Measurements from ENCODE around the gene XPNPEP1. TPM values are rescaled to one million over a fixed set of nuclear protein-coding genes. Genes with fewer than 3 reads are reported as not detected.

XPNPEP1 gene
- 10 to 100 TPM; 83.2 to 87.3 TPM for total RNA-seq

GRCh38 chr10:109922976-109923921 lies at the start of gene XPNPEP1:
TSS of gene XPNPEP1 (minus strand) at chr10:109923511. CDS start at chr10:109923433, 78 bp downstream.
- Mint-ChIP-seq H3K27ac (peak within 1 kb of the TSS; percentile 93), H3K36me3 (ENCODE audit: low read depth) (peaks cover 35% of the 10 kb centered on the region), H3K4me1 (peaks cover 54% of the 10 kb centered on the region), H3K9me3 (no peaks in the 10 kb centered on the region), H3K4me3 (peak within 1 kb of the TSS; percentile 91), H3K27me3 (peaks cover 7% of the 10 kb centered on the region)
- DNase-seq: peak; percentile 82
- CTCF ChIA-PET: interaction anchor here (0.7 to 1.1 kb wide), 3 partner anchors 12 to 40 kb away, joined by 3 read pairs; no protein-coding TSS in a partner anchor
- POLR2A ChIA-PET: interaction anchor here (1.5 kb wide), 1 partner anchor 11 kb away, joined by 6 read pairs; no protein-coding TSS in a partner anchor

- Mint-ChIP-seq H3K27me3 (peaks cover 8% of the 10 kb centered on the region), H3K4me3 (no peak overlapping the region), H3K27ac (no peak overlapping the region), H3K9me3 (no peaks in the 10 kb centered on the region), H3K36me3 (ENCODE audit: low read depth) (no peaks in the 10 kb centered on the region), H3K4me1 (peaks cover 2% of the 10 kb centered on the region)
- ChIA-PET CTCF (interaction anchor here (2.0 kb wide), 1 partner anchor 89 kb away, joined by 5 read pairs; no protein-coding TSS in a partner anchor), POLR2A (no interaction called here)
- no peak for DNase-seq
Measured at GRCh38 chr10:109972372-109973001, 49.2 kb upstream of the XPNPEP1 start.

- H3K4me1 Mint-ChIP-seq: peaks cover 2% of the 10 kb centered on the region
- H3K27ac Mint-ChIP-seq: no peak overlapping the region
- peaks cover 8% of the 10 kb centered on the region for H3K27me3 Mint-ChIP-seq
- ChIA-PET POLR2A (no interaction called here), CTCF (interaction anchor here (2.0 kb wide), 1 partner anchor 88 kb away, joined by 5 read pairs; no protein-coding TSS in a partner anchor)
- no peaks in the 10 kb centered on the region for H3K9me3 Mint-ChIP-seq
- DNase-seq: no peak
- no peaks in the 10 kb centered on the region for H3K36me3 Mint-ChIP-seq (ENCODE audit: low read depth)
- H3K4me3 Mint-ChIP-seq: no peak overlapping the region
Measured at GRCh38 chr10:109971634-109972033, 48.3 kb upstream of the XPNPEP1 start.

GRCh38 chr10:109969760-109970346 lies 46.5 kb upstream of the XPNPEP1 start:
- ChIA-PET POLR2A (no interaction called here), CTCF (interaction anchor here (2.9 kb wide), 1 partner anchor 13 kb away, joined by 10 read pairs; no protein-coding TSS in a partner anchor)
- no peaks in the 10 kb centered on the region for H3K36me3 Mint-ChIP-seq (ENCODE audit: low read depth)
- no peaks in the 10 kb centered on the region for H3K9me3 Mint-ChIP-seq
- H3K4me1 Mint-ChIP-seq: no peaks in the 10 kb centered on the region
- H3K27ac Mint-ChIP-seq: no peak overlapping the region
- no peak for DNase-seq
- no peak overlapping the region for H3K4me3 Mint-ChIP-seq
- peaks cover 8% of the 10 kb centered on the region for H3K27me3 Mint-ChIP-seq

- Mint-ChIP-seq H3K27ac (no peak overlapping the region), H3K4me1 (no peaks in the 10 kb centered on the region), H3K27me3 (peaks cover 8% of the 10 kb centered on the region), H3K36me3 (ENCODE audit: low read depth) (no peaks in the 10 kb centered on the region), H3K4me3 (no peak overlapping the region), H3K9me3 (no peaks in the 10 kb centered on the region)
- ChIA-PET CTCF (interaction anchor here (0.6 to 2.9 kb wide), 3 partner anchors 12 to 203 kb away, joined by 3 to 10 read pairs (median 3); no protein-coding TSS in a partner anchor), POLR2A (no interaction called here)
- no peak for DNase-seq
Measured at GRCh38 chr10:109968953-109969759, 45.8 kb upstream of the XPNPEP1 start.

- ChIA-PET CTCF (interaction anchor here (0.7 to 2.9 kb wide), 5 partner anchors 10 to 18 kb away, joined by 3 to 10 read pairs (median 3); no protein-coding TSS in a partner anchor), POLR2A (no interaction called here)
- Mint-ChIP-seq H3K4me1 (no peaks in the 10 kb centered on the region), H3K27ac (no peak overlapping the region), H3K27me3 (peaks cover 4% of the 10 kb centered on the region), H3K36me3 (ENCODE audit: low read depth) (no peaks in the 10 kb centered on the region), H3K4me3 (no peak overlapping the region), H3K9me3 (no peaks in the 10 kb centered on the region)
- DNase-seq: no peak
Measured at GRCh38 chr10:109967739-109968088, 44.4 kb upstream of the XPNPEP1 start.

- CTCF ChIA-PET: interaction anchor here (0.7 to 1.5 kb wide), 4 partner anchors 11 to 18 kb away, joined by 3 to 7 read pairs (median 3); no protein-coding TSS in a partner anchor
- POLR2A ChIA-PET: no interaction called here
- Mint-ChIP-seq H3K4me3 (no peak overlapping the region), H3K27me3 (no peaks in the 10 kb centered on the region), H3K9me3 (no peaks in the 10 kb centered on the region), H3K36me3 (ENCODE audit: low read depth) (no peaks in the 10 kb centered on the region), H3K27ac (no peak overlapping the region), H3K4me1 (no peaks in the 10 kb centered on the region)
- no peak for DNase-seq
Measured at GRCh38 chr10:109966961-109967738, 43.8 kb upstream of the XPNPEP1 start.

GRCh38 chr10:109964318-109964717 lies 41.0 kb upstream of the XPNPEP1 start:
- no peak for DNase-seq
- H3K4me3 Mint-ChIP-seq: no peak overlapping the region
- H3K27ac Mint-ChIP-seq: no peak overlapping the region
- no peaks in the 10 kb centered on the region for H3K4me1 Mint-ChIP-seq
- CTCF ChIA-PET: interaction anchor here (0.7 kb wide), 2 partner anchors 52 to 744 kb away, joined by 3 read pairs; no protein-coding TSS in a partner anchor
- no peaks in the 10 kb centered on the region for H3K27me3 Mint-ChIP-seq
- H3K36me3 Mint-ChIP-seq (ENCODE audit: low read depth): no peaks in the 10 kb centered on the region
- POLR2A ChIA-PET: no interaction called here
- no peaks in the 10 kb centered on the region for H3K9me3 Mint-ChIP-seq

GRCh38 chr10:109963439-109963838 lies 40.1 kb upstream of the XPNPEP1 start:
- Mint-ChIP-seq H3K27ac (no peak overlapping the region), H3K36me3 (ENCODE audit: low read depth) (no peaks in the 10 kb centered on the region), H3K4me3 (no peak overlapping the region), H3K4me1 (no peaks in the 10 kb centered on the region), H3K27me3 (no peaks in the 10 kb centered on the region), H3K9me3 (no peaks in the 10 kb centered on the region)
- ChIA-PET CTCF (no interaction called here), POLR2A (no interaction called here)
- DNase-seq: no peak

GRCh38 chr10:109962247-109962646 lies 38.9 kb upstream of the XPNPEP1 start:
- H3K4me3 Mint-ChIP-seq: no peak overlapping the region
- no peak for DNase-seq
- H3K27me3 Mint-ChIP-seq: no peaks in the 10 kb centered on the region
- H3K36me3 Mint-ChIP-seq (ENCODE audit: low read depth): no peaks in the 10 kb centered on the region
- no peaks in the 10 kb centered on the region for H3K9me3 Mint-ChIP-seq
- H3K27ac Mint-ChIP-seq: no peak overlapping the region
- H3K4me1 Mint-ChIP-seq: no peaks in the 10 kb centered on the region
- ChIA-PET CTCF (no interaction called here), POLR2A (no interaction called here)

GRCh38 chr10:109961174-109962001 lies 38.1 kb upstream of the XPNPEP1 start:
- Mint-ChIP-seq H3K27ac (no peak overlapping the region), H3K9me3 (peaks cover 2% of the 10 kb centered on the region), H3K27me3 (no peaks in the 10 kb centered on the region), H3K36me3 (ENCODE audit: low read depth) (no peaks in the 10 kb centered on the region), H3K4me3 (no peak overlapping the region), H3K4me1 (peaks cover 3% of the 10 kb centered on the region)
- ChIA-PET CTCF (no interaction called here), POLR2A (no interaction called here)
- no peak for DNase-seq
